ENCODE measurements around the gene DACT3.
A peak's percentile ranks its signal among the peaks of the same experiment; 100 is the strongest.

The DACT3 gene

GRCh38 chr19:46606681-46607447 lies 54.1 kb downstream of the DACT3 start:
- H3K36me3 ChIP-seq (ENCODE audit: insufficient read depth, low read length), result peaks cover 5% of the 10 kb centered on the region; the same call in 1 of the 2 replicates

GRCh38 chr19:46606019-46606418 lies 55.0 kb downstream of the DACT3 start:
- no peak overlapping the region for H3K9ac ChIP-seq (ENCODE audit: low read depth, low read length)
- no peaks in the 10 kb centered on the region for H3K9me3 ChIP-seq (ENCODE audit: control insufficient read depth, insufficient read depth, low read length)
- H3K4me1 ChIP-seq (ENCODE audit: insufficient read depth, low read length), result peaks cover 10% of the 10 kb centered on the region; the same call in 1 of the 2 replicates
- peaks cover 5% of the 10 kb centered on the region; the same call in 1 of the 2 replicates for H3K36me3 ChIP-seq (ENCODE audit: insufficient read depth, low read length)

More at GRCh38 chr19:46606681-46607447, 54.1 kb downstream of the DACT3 start:
- Histone ChIP-seq H3K9ac (ENCODE audit: low read depth, low read length) (no peak overlapping the region), H3K9me3 (ENCODE audit: control insufficient read depth, insufficient read depth, low read length) (no peaks in the 10 kb centered on the region), H3K4me1 (ENCODE audit: insufficient read depth, low read length) (peaks cover 10% of the 10 kb centered on the region; the same call in 1 of the 2 replicates)

GRCh38 chr19:46605356-46605821 lies 55.6 kb downstream of the DACT3 start:
- H3K4me1 ChIP-seq (ENCODE audit: insufficient read depth, low read length), result peaks cover 10% of the 10 kb centered on the region; the same call in 1 of the 2 replicates
- H3K36me3 ChIP-seq (ENCODE audit: insufficient read depth, low read length), result peaks cover 5% of the 10 kb centered on the region; the same call in 1 of the 2 replicates
- H3K9ac ChIP-seq (ENCODE audit: low read depth, low read length), result no peak overlapping the region
- no peaks in the 10 kb centered on the region for H3K9me3 ChIP-seq (ENCODE audit: control insufficient read depth, insufficient read depth, low read length)

GRCh38 chr19:46604781-46605355 lies 56.1 kb downstream of the DACT3 start:
- Histone ChIP-seq H3K36me3 (ENCODE audit: insufficient read depth, low read length) (peaks cover 5% of the 10 kb centered on the region; the same call in 1 of the 2 replicates), H3K4me1 (ENCODE audit: insufficient read depth, low read length) (peaks cover 10% of the 10 kb centered on the region; the same call in 1 of the 2 replicates), H3K9ac (ENCODE audit: low read depth, low read length) (no peak overlapping the region), H3K9me3 (ENCODE audit: control insufficient read depth, insufficient read depth, low read length) (no peaks in the 10 kb centered on the region)

GRCh38 chr19:46603752-46604231 lies 57.2 kb downstream of the DACT3 start:
- Histone ChIP-seq H3K9me3 (ENCODE audit: control insufficient read depth, insufficient read depth, low read length) (no peaks in the 10 kb centered on the region), H3K36me3 (ENCODE audit: insufficient read depth, low read length) (peaks cover 5% of the 10 kb centered on the region; the same call in 1 of the 2 replicates), H3K9ac (ENCODE audit: low read depth, low read length) (no peak overlapping the region), H3K4me1 (ENCODE audit: insufficient read depth, low read length) (peaks cover 10% of the 10 kb centered on the region; the same call in 1 of the 2 replicates)

- Histone ChIP-seq H3K9ac (ENCODE audit: low read depth, low read length) (0 out of 2 replicates have a peak overlapping the region, but pooled peaks have one; percentile 100), H3K9me3 (ENCODE audit: control insufficient read depth, insufficient read depth, low read length) (peaks cover under 1% of the 10 kb centered on the region; the same call in 1 of the 2 replicates), H3K4me1 (ENCODE audit: insufficient read depth, low read length) (peaks cover 10% of the 10 kb centered on the region; the same call in 1 of the 2 replicates), H3K36me3 (ENCODE audit: insufficient read depth, low read length) (peaks cover 4% of the 10 kb centered on the region; the same call in 1 of the 2 replicates)
These were observed 57.8 kb downstream of the DACT3 start for GRCh38 chr19:46603195-46603637.

GRCh38 chr19:46602392-46603194 lies 58.4 kb downstream of the DACT3 start:
- peaks cover 10% of the 10 kb centered on the region; the same call in 1 of the 2 replicates for H3K4me1 ChIP-seq (ENCODE audit: insufficient read depth, low read length)
- H3K36me3 ChIP-seq (ENCODE audit: insufficient read depth, low read length), result no peaks in the 10 kb centered on the region; the same call in 1 of the 2 replicates
- H3K9ac ChIP-seq (ENCODE audit: low read depth, low read length), result peak overlapping the region; percentile 100

GRCh38 chr19:46601318-46602224 lies 59.4 kb downstream of the DACT3 start, which contains the start of gene CALM3:
Gene CALM3 (plus strand): TSS chr19:46601330. CDS start chr19:46601435, 105 bp downstream.
- no peaks in the 10 kb centered on the region; the same call in 1 of the 2 replicates for H3K36me3 ChIP-seq (ENCODE audit: insufficient read depth, low read length)
- peaks cover 2% of the 10 kb centered on the region; the same call in 1 of the 2 replicates for H3K9me3 ChIP-seq (ENCODE audit: control insufficient read depth, insufficient read depth, low read length)
- peak within 1 kb of the TSS; percentile 100 for H3K9ac ChIP-seq (ENCODE audit: low read depth, low read length)
- peaks cover 10% of the 10 kb centered on the region; the same call in 1 of the 2 replicates for H3K4me1 ChIP-seq (ENCODE audit: insufficient read depth, low read length)

More at GRCh38 chr19:46602392-46603194, 58.4 kb downstream of the DACT3 start:
- H3K9me3 ChIP-seq (ENCODE audit: control insufficient read depth, insufficient read depth, low read length), result peaks cover 2% of the 10 kb centered on the region; the same call in 1 of the 2 replicates

GRCh38 chr19:46600384-46601317 lies 60.3 kb downstream of the DACT3 start:
- Histone ChIP-seq H3K9ac (ENCODE audit: low read depth, low read length) (peak overlapping the region; percentile 100), H3K36me3 (ENCODE audit: insufficient read depth, low read length) (no peaks in the 10 kb centered on the region; the same call in 1 of the 2 replicates), H3K9me3 (ENCODE audit: control insufficient read depth, insufficient read depth, low read length) (peaks cover 2% of the 10 kb centered on the region; the same call in 1 of the 2 replicates), H3K4me1 (ENCODE audit: insufficient read depth, low read length) (peaks cover 10% of the 10 kb centered on the region; the same call in 1 of the 2 replicates)

GRCh38 chr19:46599716-46600373 lies 61.1 kb downstream of the DACT3 start:
- Histone ChIP-seq H3K4me1 (ENCODE audit: insufficient read depth, low read length) (peaks cover 10% of the 10 kb centered on the region; the same call in 1 of the 2 replicates), H3K36me3 (ENCODE audit: insufficient read depth, low read length) (no peaks in the 10 kb centered on the region), H3K9ac (ENCODE audit: low read depth, low read length) (peak overlapping the region; percentile 100), H3K9me3 (ENCODE audit: control insufficient read depth, insufficient read depth, low read length) (peaks cover 2% of the 10 kb centered on the region; the same call in 1 of the 2 replicates)

- Histone ChIP-seq H3K36me3 (ENCODE audit: insufficient read depth, low read length) (no peaks in the 10 kb centered on the region), H3K9ac (ENCODE audit: low read depth, low read length) (no peak overlapping the region), H3K4me1 (ENCODE audit: insufficient read depth, low read length) (peaks cover 2% of the 10 kb centered on the region; the same call in 1 of the 2 replicates), H3K9me3 (ENCODE audit: control insufficient read depth, insufficient read depth, low read length) (peaks cover 2% of the 10 kb centered on the region; the same call in 1 of the 2 replicates)
These were observed 62.5 kb downstream of the DACT3 start for GRCh38 chr19:46598372-46598917.

Measured in ES-I3 (cell line).